BLaER1 treated with 17β-estradiol and CSF1 and Interleukin-3, amounts not matched to agents 10 nM and 100 nM (cell line): ENCODE data around the gene CCDC71L.

Experiments
- H3K27ac ChIP-seq, 11 experiments: shearing (Covaris generic); formaldehyde crosslinking; 2 replicates each; pipeline ENCODE4 v1.8.1; 2022
- H3K27me3 ChIP-seq, 11 experiments: shearing (Covaris generic); formaldehyde crosslinking; 2 replicates each; pipeline ENCODE4 v1.8.1; 2022
- H3K36me3 ChIP-seq, 11 experiments: shearing (Covaris generic); formaldehyde crosslinking; 2 replicates each; pipeline ENCODE4 v1.8.1; 2022
- H3K4me1 ChIP-seq, 10 experiments: shearing (Covaris generic); formaldehyde crosslinking; 2 replicates each; pipeline ENCODE4 v1.8.1; 2022
- H3K4me2 ChIP-seq, 11 experiments: shearing (Covaris generic); formaldehyde crosslinking; 2 replicates each; pipeline ENCODE4 v1.8.1; 2022
- H3K4me3 ChIP-seq, 10 experiments: shearing (Covaris generic); formaldehyde crosslinking; 2 replicates each; pipeline ENCODE4 v1.8.1; 2022
- H3K9ac ChIP-seq, 11 experiments: shearing (Covaris generic); formaldehyde crosslinking; 2 replicates each; pipeline ENCODE4 v1.8.1; 2022
- H3K9me3 ChIP-seq, 11 experiments: shearing (Covaris generic); formaldehyde crosslinking; replicated peaks in 1 of 11; 2 replicates each; pipeline ENCODE4 v1.8.1; 2022
- H4K20me1 ChIP-seq, 11 experiments: shearing (Covaris generic); formaldehyde crosslinking; 2 replicates each; pipeline ENCODE4 v1.8.1; 2022
- Cebpa-rat ChIP-seq, 11 experiments: shearing (Covaris generic); IDR thresholded peaks; 2 replicates each; pipeline ENCODE4 v1.8.1; 2022

Gene CCDC71L

DNA sequence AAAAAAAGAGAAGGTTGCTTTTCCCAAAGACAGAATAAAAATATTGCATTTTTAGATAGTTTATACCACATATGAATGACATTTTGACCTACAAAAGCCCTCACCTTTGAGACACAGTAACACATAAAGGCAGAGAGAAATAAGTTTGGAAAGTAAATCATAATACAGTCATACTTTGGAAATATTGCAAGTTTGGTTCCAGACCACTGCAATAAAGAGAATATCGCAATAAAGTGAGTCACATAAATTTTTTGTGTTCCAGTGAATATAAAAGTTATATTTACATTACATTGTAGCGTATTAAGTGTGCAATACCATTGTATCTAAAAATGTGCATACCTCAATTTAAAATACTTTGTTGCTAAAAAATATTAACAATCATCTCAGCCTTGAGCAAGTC lies 40.3 kb downstream of the CCDC71L start:
- H3K4me1 ChIP-seq, result no peaks in the 10 kb centered on the region

DNA sequence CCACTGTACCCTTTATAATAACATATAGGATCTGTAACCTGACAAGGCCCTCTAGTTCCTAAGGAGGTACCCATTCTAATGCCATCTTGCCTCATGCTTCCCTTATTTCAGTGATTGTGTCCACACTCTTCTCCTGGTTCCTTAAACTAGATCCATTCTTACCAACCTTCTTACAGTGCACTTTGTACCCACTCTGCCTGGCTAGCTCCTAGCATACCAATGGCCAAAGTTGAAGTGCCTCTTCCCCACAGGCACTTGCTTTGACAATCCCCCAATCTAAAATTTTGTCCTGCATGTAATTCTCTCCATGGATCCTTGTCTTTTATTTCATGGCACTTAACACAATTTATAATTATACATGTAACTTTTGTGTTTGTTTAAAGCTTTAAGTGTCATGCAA lies 40.9 kb downstream of the CCDC71L start:
- no peaks in the 10 kb centered on the region for H3K36me3 ChIP-seq
- peaks cover 22 to 27% (median 23%) of the 10 kb centered on the region in 11 experiments for H3K9me3 ChIP-seq
- H3K4me2 ChIP-seq, result no peak overlapping the region
- no peak overlapping the region for H3K4me3 ChIP-seq
- no peaks in the 10 kb centered on the region for H4K20me1 ChIP-seq
- no peaks in the 10 kb centered on the region for H3K27me3 ChIP-seq
- no peaks in the 10 kb centered on the region for H3K4me1 ChIP-seq
- no peak overlapping the region for H3K27ac ChIP-seq
- H3K9ac ChIP-seq, result no peak overlapping the region
- no peak for TF ChIP-seq Cebpa-rat (IDR thresholded peaks at IDR 0.05)

More for the DNA sequence above, 40.3 kb downstream of the CCDC71L start:
- Histone ChIP-seq H3K4me3 (no peak overlapping the region), H3K9me3 (peaks cover 22 to 27% (median 23%) of the 10 kb centered on the region in 11 experiments), H3K36me3 (no peaks in the 10 kb centered on the region), H3K4me2 (no peak overlapping the region), H4K20me1 (no peaks in the 10 kb centered on the region), H3K27ac (no peak overlapping the region), H3K9ac (no peak overlapping the region), H3K27me3 (no peaks in the 10 kb centered on the region)
- TF ChIP-seq Cebpa-rat (IDR thresholded peaks at IDR 0.05), result no peak

DNA sequence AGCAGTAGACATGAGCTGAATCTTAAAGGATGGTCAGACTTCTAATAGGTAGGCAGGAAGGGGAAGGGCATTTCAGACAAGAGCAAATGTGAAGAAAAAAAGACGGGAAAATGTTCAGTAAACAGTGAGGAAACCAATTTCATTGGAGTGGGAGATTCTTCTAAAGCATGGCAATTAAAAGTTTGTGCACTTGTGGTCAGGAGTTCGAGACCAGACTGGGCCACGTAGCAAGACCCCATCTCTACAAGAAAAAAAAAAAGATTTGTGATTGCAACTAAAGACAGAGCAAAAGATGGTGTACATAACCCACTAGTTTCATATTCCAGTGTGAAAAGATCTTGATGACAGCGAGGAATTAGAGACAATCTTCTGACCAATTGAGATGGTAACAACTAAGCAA lies 41.7 kb downstream of the CCDC71L start:
- H3K9ac ChIP-seq, result no peak overlapping the region
- no peak overlapping the region for H3K4me3 ChIP-seq
- TF ChIP-seq Cebpa-rat (IDR thresholded peaks at IDR 0.05), result no peak
- H3K36me3 ChIP-seq, result no peaks in the 10 kb centered on the region
- peaks cover 22 to 27% (median 23%) of the 10 kb centered on the region in 11 experiments for H3K9me3 ChIP-seq
- H4K20me1 ChIP-seq, result no peaks in the 10 kb centered on the region
- no peaks in the 10 kb centered on the region for H3K27me3 ChIP-seq
- H3K4me2 ChIP-seq, result no peak overlapping the region
- H3K4me1 ChIP-seq, result no peaks in the 10 kb centered on the region
- no peak overlapping the region for H3K27ac ChIP-seq

DNA sequence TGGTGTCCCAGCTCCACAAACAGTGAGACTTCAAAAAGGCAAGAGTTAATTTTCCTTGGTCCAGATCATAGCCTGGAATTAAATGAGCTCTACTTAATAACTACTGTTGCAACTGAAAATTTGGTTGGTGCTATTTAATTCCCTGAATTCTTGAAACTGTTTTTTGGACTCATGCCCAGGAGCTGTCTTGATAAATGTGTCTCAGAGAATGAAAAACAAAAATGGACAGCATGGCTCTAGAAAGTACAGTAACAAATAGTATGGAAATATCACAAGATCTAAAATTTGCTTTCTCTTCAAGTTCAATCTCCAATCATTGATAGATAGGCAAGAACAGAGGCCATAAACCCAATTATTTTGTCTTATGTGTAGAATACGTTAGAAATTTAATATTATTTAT lies 42.5 kb downstream of the CCDC71L start:
- Histone ChIP-seq H3K9ac (no peak overlapping the region), H3K27me3 (no peaks in the 10 kb centered on the region), H3K4me2 (no peak overlapping the region), H3K4me1 (no peaks in the 10 kb centered on the region), H3K27ac (no peak overlapping the region), H3K4me3 (no peak overlapping the region), H3K36me3 (no peaks in the 10 kb centered on the region), H4K20me1 (no peaks in the 10 kb centered on the region), H3K9me3 (peaks cover 22 to 27% (median 23%) of the 10 kb centered on the region in 11 experiments)
- TF ChIP-seq Cebpa-rat (IDR thresholded peaks at IDR 0.05), result no peak

DNA sequence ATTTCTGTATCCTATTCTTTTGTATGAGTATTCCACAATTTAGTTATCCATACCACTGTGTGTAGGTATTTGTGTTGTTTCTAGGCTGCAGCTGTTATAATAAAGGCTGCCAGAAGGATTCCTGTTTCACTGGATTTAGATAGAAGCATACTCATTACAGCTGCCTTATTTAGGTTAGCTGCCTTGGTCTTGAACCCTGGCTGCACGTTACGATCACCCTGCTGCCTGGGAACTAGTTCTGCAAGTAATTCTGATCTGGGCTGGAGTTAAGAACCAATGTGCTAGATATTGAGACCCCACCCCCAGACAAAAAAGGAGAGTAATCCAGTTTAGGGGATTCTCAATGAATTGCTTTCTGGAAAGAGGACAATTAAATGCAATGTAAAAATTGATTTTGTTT lies 43.1 kb downstream of the CCDC71L start:
- Histone ChIP-seq H4K20me1 (no peaks in the 10 kb centered on the region), H3K27ac (no peak overlapping the region), H3K9ac (no peak overlapping the region), H3K4me2 (no peak overlapping the region), H3K9me3 (peaks cover 20 to 26% (median 21%) of the 10 kb centered on the region in 11 experiments), H3K4me3 (no peak overlapping the region), H3K27me3 (no peaks in the 10 kb centered on the region), H3K36me3 (no peaks in the 10 kb centered on the region), H3K4me1 (no peaks in the 10 kb centered on the region)
- no peak for TF ChIP-seq Cebpa-rat (IDR thresholded peaks at IDR 0.05)

DNA sequence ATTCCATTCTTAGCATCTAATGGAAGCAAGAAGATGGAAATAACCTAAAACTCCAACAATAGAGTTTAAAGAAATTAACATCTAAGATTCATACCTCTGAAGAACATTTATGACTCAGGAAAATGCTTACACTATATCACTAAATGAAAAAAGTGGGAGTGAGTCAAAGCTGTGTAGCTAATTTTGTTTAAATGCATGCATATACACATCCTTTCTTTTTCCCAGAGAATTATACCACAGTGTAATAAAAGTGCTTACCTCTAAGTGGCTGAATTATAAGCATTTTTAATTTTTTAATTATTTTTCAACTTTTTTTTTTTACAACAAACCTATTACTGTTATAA lies 44.3 kb downstream of the CCDC71L start:
- no peak overlapping the region for H3K27ac ChIP-seq
- no peak overlapping the region for H3K4me3 ChIP-seq
- no peak overlapping the region for H3K9ac ChIP-seq
- H3K4me1 ChIP-seq, result no peaks in the 10 kb centered on the region
- TF ChIP-seq Cebpa-rat (IDR thresholded peaks at IDR 0.05), result no peak
- H3K36me3 ChIP-seq, result no peaks in the 10 kb centered on the region
- no peak overlapping the region for H3K4me2 ChIP-seq
- no peaks in the 10 kb centered on the region for H3K27me3 ChIP-seq
- peaks cover 9 to 22% (median 10%) of the 10 kb centered on the region in 11 experiments for H3K9me3 ChIP-seq
- no peaks in the 10 kb centered on the region for H4K20me1 ChIP-seq

DNA sequence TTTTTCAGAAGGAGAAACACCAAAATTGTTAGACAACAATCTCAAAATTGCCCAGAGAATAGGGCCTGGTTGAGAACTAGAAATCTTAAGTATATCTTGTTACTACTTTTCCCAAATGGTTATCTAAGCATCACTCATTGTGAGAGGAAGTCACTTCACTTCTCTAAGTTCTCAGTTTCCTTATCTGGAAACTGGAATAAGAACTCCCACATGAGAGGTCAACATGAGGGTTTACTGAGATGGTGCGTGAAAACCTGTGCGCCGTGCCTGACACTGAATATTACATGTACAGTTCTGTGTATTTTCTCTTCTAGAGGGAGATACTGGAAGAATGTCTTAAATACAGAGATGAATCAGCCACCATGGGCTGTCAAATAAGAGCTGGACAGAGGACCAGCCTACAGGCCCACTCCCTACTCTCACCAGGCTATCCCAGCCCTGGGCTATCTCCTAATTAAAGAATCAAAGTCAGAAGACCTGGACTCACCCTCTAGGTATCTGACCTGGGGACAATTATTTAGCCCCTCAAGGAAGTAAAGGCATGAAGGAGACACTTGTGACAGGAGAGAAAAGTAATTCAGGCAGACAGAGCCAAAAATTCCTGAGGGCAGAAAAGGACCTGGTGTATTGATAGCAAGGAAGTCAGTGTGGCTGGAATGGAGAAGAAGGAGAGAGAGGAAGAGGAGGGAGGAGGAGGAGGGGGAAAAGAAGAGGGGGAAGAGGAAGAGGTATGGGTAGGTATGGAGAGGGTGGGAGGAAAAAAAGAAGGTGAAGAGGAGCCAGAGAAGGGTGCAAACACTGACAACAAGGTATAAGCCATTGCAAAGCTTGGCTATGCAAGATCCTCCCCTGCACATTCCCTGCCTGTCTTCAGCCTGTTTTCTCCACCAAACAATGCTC lies 44.9 kb downstream of the CCDC71L start:
- Histone ChIP-seq H3K27me3 (no peaks in the 10 kb centered on the region), H3K27ac (no peak overlapping the region), H3K9me3 (peaks cover 2 to 16% (median 3%) of the 10 kb centered on the region in 11 experiments; a peak in 20 of 22 replicates), H4K20me1 (no peaks in the 10 kb centered on the region), H3K4me2 (no peak overlapping the region), H3K4me3 (no peak overlapping the region), H3K9ac (no peak overlapping the region), H3K4me1 (no peaks in the 10 kb centered on the region), H3K36me3 (no peaks in the 10 kb centered on the region)
- TF ChIP-seq Cebpa-rat (IDR thresholded peaks at IDR 0.05), result no peak

DNA sequence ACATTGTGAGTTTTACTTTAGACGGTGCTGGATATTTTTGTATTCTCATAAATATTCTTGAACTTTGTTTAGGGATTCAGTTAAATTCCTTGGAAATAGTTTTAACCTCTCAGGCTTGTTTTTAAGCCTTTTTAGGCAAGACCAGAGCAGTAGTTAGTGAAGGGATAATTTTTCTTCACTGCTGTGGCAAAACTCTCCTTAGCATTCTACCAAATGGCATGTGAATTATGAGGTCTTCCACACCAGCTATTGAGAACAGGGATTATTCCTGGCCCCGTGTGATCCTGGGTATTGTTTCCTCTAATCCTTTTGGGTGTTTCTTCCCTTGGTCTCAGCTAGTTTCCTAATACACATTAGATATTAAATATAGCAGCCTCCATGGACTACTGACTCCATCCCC lies 46.2 kb downstream of the CCDC71L start:
- H3K9me3 ChIP-seq, result peaks cover 0 to 13% (median 0%) of the 10 kb centered on the region in 11 experiments; a peak in 5 of 22 replicates
- H3K27ac ChIP-seq, result no peak overlapping the region
- no peaks in the 10 kb centered on the region for H3K4me1 ChIP-seq
- TF ChIP-seq Cebpa-rat (IDR thresholded peaks at IDR 0.05), result no peak
- no peaks in the 10 kb centered on the region for H3K36me3 ChIP-seq
- H3K4me3 ChIP-seq, result no peak overlapping the region
- H4K20me1 ChIP-seq, result no peaks in the 10 kb centered on the region
- no peak overlapping the region for H3K9ac ChIP-seq
- H3K27me3 ChIP-seq, result no peaks in the 10 kb centered on the region
- no peak overlapping the region for H3K4me2 ChIP-seq

DNA sequence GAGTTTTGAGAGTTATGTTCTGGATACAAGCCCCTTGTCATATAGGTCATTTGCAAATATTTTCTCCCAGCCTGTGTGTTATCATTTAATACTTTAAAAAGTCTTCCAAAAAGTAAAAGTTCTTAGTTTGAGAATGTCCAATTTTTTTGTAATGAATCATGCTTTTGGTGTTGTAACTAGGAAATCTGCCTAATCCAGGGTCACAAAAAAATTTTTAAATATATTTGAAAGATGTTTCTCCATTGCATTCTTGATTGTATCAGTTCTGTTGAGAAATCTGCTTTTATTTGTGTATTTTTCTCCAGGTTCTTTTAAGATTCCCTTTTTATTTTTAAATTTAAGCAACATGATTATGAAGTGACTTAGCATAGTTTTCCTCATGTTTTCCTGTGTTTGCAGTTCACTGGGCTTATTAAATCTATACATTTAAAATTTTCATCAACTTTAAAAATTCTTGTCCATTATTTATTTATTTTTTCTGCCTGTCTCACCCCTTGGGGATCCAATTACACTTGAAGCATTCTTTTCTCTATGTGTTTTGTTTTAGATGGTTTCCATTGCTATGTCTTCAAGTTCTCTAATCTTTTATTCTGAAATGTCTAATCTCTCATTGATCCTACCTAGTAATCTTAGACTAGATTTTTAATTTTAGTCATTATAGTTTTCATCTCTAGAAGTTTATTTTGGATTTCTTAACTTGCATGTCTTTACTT lies 47.0 kb downstream of the CCDC71L start:
- H3K27me3 ChIP-seq, result no peaks in the 10 kb centered on the region
- no peak for TF ChIP-seq Cebpa-rat (IDR thresholded peaks at IDR 0.05)

More for the DNA sequence above, 47.0 kb downstream of the CCDC71L start:
- Histone ChIP-seq H3K27ac (no peak overlapping the region), H4K20me1 (no peaks in the 10 kb centered on the region), H3K9ac (no peak overlapping the region), H3K4me2 (no peak overlapping the region), H3K9me3 (peaks cover 0 to 13% (median 0%) of the 10 kb centered on the region in 11 experiments; a peak in 5 of 22 replicates), H3K36me3 (no peaks in the 10 kb centered on the region), H3K4me3 (no peak overlapping the region), H3K4me1 (no peaks in the 10 kb centered on the region)
